T-helper 1 cell treated with Interleukin-12 subunit alpha and Interleukin-12 subunit beta and Interleukin-4 antibody, amounts not matched to agents 30 ng/mL and 1 ng/mL, for 36 hours (primary cell): ENCODE results near the gene RIOK3. TPM values are rescaled to one million over a fixed set of nuclear protein-coding genes. Genes with fewer than 3 reads are reported as not detected.
"Not testable (repeated sequence)": the region's sequence is repeated elsewhere in the genome, so short reads cannot be mapped to it uniquely, and the experiment has no call there.

ENCODE experiments used
- intact Hi-C: fragments of 100-400 bp; cut with micrococcal nuclease; formaldehyde crosslinking; loops from one replicate; pipeline ENCODE4 v1.15.1; 2024
- total RNA-seq: library from RNA; stranded (reverse); gene quantifications from 2 replicates; pipeline ENCODE4 v1.2.3, GENCODE V29; 2022

RIOK3 gene
- total RNA-seq, 1 donor from 2014 or later: 67.9 TPM

GRCh38 chr18:23494992-23495391 is 41.9 kb downstream of the RIOK3 start:
- intact Hi-C loops: no loop called here

GRCh38 chr18:23495723-23496440 is 42.8 kb downstream of the RIOK3 start:
- intact Hi-C loops: no loop called here

DNA sequence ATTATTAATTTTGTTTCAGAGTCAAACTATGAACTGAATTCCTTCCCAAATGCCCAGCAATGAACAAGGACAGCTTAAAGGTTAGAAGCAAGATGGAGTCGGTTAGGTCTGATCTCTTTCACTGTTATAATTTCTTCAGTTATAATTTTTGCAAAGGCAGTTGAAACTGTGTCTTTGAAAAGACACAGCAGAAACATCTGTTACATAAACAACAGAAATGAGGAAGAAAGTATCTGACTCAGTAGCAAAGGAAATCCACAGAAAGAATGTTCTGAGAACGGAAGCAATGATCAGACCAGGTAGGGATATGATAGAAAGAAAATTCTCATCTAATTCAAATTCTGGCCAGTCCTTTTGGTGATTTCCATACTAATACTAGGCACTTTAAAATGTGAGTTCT is 45.0 kb downstream of the RIOK3 start:
- intact Hi-C loops: loop anchor here (2.0 kb wide), 1 partner anchor 621 kb away; no protein-coding TSS in a partner anchor

GRCh38 chr18:23498877-23499276 is 45.8 kb downstream of the RIOK3 start:
- intact Hi-C loops: loop anchor here (1.0 to 2.0 kb wide), 7 partner anchors 17 to 620 kb away; partner anchors contain the start of gene RIOK3

- intact Hi-C loops: loop anchor here (1.0 to 2.0 kb wide), 7 partner anchors 17 to 619 kb away; partner anchors contain the start of gene RIOK3
Measured at GRCh38 chr18:23499291-23499781, 46.2 kb downstream of the RIOK3 start.

DNA sequence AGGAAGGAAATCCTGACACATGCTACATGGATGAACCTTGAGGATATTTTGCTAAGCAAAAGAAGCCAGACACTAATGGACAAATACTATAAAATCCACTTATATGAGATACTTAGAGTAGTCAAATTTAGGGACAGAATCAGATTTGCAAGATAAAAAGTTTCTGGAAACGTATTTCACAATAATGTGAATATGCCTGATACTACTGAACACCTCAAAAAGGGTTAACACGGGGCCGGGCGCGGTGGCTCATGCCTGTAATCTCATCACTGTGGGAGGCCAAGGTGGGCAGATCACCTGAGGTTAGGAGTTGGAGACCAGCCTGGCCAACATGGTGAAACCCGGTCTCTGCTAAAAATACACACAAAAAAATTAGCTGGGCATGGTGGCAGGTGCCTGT is 48.5 kb downstream of the RIOK3 start:
- intact Hi-C loops: loop anchor here (2.0 to 5.0 kb wide), 3 partner anchors 13 to 636 kb away; partner anchors contain the start of gene CABYR

- intact Hi-C loops: loop anchor here (1.0 to 5.0 kb wide), 11 partner anchors 14 to 635 kb away; partner anchors contain the start of genes CABYR, NPC1, RBBP8 and RIOK3
Measured at GRCh38 chr18:23502516-23503037, 49.5 kb downstream of the RIOK3 start.

DNA sequence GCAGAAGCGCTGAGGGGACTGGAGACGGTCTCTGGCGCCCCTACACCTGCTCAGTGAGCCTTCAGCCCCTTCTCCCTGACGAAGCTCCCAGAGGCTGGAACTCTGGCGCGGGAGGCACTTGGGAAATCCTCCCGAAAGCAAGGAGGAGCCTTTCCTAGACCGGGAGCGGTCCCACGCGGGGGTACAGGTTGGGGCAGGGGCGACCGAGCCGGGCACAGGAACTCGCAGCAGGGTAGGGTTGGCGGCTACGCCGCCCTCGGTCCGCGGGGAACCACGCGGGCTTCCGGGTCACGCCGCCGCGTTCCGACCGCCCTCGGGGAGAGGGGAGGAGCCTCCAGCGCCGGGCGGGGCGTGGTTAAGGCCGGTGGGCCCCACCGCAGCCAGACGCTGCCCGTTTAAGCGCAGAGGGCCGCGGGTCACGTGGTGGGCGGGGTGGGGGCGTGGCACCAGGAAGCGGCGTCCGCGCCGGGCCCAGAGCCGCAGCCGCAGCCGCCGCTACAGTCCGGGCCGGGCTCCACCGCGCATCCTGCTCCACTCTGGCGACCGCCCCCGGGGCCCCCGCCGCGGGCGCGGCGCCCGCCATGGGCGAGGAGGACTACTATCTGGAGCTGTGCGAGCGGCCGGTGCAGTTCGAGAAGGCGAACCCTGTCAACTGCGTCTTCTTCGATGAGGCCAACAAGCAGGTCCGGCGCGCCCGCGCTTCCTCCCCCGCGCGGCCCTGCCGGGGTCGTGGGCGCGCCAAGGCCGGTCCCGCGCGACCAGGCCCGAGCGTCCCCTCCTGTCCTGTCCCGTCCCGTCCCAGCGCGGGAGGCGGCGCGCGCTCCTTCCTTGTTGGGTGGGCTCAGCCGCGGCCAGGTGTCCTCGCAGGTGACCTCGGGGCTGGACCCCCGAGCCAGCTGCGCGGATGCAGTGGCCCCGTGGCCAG is 50.2 kb downstream of the RIOK3 start, which contains the start of gene RMC1:
RMC1 (plus strand) TSS at position 474 of the 925 bp plus-strand sequence; CDS start at position 582, 108 bp downstream.
- intact Hi-C loops: loop anchor here (1.0 to 5.0 kb wide), 11 partner anchors 13 to 634 kb away; partner anchors contain the start of genes CABYR, NPC1, RBBP8 and RIOK3

GRCh38 chr18:23503963-23504344 is 50.9 kb downstream of the RIOK3 start:
- intact Hi-C loops: loop anchor here (1.0 to 5.0 kb wide), 12 partner anchors 8 to 633 kb away; partner anchors contain the start of genes CABYR, NPC1, RBBP8 and RIOK3

DNA sequence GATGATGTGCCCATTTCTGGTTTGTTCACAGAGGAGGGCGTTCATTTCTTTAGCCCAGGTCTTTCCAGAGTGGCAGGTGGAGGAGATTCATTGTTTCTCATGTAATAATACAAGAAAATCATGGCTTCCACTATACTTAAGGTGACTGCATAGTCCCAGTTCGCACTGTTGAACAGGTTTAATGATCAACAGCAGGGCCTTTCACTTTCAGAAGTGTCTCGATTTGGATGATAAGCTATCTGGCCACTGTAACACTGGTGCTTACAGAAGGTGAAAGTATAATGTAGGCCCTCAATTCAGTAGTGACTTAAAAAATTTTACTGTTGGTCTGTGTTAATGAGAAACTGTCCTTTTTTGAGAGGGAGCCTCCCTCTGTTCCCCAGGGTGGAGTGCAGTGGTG is 51.6 kb downstream of the RIOK3 start:
- intact Hi-C loops: loop anchor here (1.0 to 5.0 kb wide), 2 partner anchors 8 to 633 kb away; partner anchors contain the start of gene CABYR

DNA sequence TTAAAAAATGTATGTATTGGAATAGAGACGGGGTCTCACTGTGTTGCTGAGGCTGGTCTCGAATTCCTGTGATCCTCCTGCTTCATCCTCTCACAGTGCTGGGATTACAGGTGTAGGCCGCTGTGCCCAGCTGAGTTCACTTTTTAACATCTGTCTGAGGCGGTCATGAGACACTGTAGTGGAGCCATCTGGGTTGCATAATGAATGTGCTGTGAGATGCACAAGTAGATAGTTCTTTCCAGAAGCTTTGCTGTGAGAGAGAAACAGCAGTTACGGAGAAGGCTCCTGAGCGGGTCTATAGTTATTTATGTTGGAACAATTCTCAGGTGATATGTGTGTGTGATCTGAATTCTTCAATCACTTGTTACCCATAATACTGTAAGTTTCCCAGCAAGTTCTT is 53.3 kb downstream of the RIOK3 start:
- intact Hi-C loops: no loop called here

DNA sequence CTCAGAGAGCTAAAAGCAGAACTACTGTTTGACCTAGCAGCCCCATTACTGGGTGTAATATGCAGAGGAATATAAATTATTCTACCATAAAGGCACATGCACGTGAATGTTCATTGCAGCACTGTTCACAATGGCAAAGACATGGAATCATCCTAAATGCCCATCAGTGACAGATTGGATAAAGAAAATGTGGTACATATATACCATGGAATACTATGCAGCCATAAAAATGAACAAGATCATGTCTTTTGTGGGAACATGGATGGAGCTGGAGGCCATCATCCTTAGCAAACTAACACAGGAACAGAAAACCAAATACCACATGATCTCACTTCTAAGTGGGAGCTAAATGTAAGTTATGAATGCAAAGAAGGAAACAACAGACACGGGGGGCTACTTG is 57.8 kb downstream of the RIOK3 start:
- intact Hi-C loops: not testable (repeated sequence)

GRCh38 chr18:23512216-23512615 is 59.1 kb downstream of the RIOK3 start:
- intact Hi-C loops: loop anchor here (1.0 kb wide), 1 partner anchor 8 kb away; no protein-coding TSS in a partner anchor

- intact Hi-C loops: loop anchor here (1.0 kb wide), 1 partner anchor 8 kb away; no protein-coding TSS in a partner anchor
Measured at GRCh38 chr18:23512641-23513040, 59.6 kb downstream of the RIOK3 start.

- intact Hi-C loops: loop anchor here (1.0 kb wide), 6 partner anchors 13 to 296 kb away; partner anchors contain the start of gene RMC1
Measured at GRCh38 chr18:23515911-23516546, 62.9 kb downstream of the RIOK3 start.

DNA sequence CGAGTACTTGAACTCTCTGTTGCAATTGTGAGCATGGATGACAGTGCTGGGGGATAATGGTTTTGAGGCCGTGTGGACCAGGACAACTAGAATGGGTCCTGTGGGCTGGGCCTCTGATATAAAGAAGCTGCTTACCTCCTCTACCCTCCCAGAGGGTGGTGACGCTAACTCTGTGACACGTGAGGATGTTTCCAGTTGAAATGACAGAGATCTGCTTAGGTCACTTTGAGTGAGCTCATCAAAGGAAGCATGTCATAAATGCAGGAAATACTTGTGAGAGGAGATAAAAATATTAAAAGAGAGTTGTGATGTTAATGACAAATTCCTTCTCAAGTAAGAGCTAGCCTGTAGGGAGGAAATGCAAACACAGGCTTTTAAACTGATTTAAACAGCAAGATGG is 66.6 kb downstream of the RIOK3 start:
- intact Hi-C loops: no loop called here

DNA sequence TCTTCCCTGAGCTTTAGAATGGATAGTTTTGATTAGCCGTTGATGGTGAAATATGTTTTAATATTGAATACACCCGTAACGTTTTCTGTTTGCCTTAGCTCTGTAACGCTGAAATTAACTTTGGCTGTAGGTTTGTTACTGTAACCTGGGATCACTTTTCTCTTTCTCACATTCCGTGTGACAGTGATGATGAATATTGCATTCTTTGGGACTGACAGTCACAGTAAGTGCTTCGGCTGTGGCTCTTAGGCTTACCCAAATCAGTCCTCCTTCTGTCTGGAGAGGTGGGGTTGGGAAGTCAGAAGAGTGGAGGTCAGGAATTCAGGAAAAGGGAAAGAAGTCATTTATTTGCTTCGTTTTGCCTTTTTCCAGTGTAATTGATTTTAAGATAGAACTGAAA is 68.2 kb downstream of the RIOK3 start:
- intact Hi-C loops: no loop called here

DNA sequence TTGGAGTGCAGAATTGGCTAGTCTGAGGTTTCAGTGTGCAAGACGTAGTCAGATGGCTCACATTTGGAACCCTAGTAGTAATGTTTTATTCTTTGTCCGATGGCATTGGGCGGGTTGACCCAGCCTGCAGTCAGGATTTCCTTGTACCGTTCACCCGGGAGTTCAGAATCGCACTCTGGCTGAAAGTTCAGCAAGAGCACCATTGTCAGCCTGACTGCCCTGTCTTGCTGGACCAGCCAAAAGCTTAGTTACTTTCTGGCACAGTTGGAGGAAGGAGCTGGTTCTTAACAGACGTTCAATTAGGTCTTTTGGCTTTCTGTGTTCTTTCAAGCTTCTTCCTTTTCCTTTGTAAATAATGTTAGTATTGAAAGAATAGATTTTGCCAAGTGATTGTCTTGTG is 68.8 kb downstream of the RIOK3 start:
- intact Hi-C loops: no loop called here

DNA sequence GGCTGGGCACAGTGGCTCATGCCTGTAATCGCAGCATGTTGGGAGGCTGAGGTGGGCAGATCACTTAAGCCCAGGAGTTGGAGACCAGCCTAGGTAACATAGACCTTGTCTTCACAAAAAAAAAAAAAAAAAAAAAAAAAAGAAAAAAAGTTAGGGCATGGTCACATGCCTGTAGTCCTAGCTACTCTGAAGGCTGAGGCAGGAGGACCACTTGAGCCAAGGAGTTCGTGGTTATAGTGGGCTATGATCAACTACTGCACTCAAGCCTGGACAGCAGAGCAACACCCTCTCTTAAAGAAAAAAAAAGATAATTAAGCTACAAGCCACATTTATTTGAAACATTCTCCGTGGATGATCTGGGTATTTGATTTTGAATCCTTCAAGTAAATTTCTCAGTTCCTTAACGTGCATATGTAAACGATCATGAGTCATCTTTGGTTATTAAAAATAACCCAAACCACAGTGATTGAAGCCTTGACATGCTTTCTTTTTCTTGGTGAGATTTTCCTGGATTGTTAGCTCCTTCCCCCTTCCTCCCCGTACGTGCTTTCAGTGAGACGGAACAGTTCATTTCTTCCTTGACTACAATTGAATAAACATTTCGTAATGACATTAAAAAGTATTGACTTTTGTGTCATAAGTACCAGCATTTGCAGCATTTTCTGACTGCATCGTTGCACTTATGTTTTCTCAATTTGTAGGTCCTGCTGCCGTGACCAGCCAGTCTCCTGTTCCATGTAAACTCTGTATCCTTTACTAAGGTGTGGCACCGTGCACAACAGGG is 70.5 kb downstream of the RIOK3 start:
- intact Hi-C loops: no loop called here
